CD4-positive, alpha-beta memory T cell (primary cell): Measurements from ENCODE around the gene EPHB4. TPM values are rescaled to one million over a fixed set of nuclear protein-coding genes. Genes with fewer than 3 reads are reported as not detected.
"Not testable (repeated sequence)": the region's sequence is repeated elsewhere in the genome, so short reads cannot be mapped to it uniquely, and the experiment has no call there.

ENCODE experiments used
- CTCF ChIA-PET: fragments of 350-600 bp; sonication (Branson Sonifier 250); formaldehyde crosslinking; loops from one replicate; lab custom pipeline; 2021; ENCODE audit warnings: inconsistent platforms; ENCODE audit not compliant: partially characterized antibody; lab: Charles Lee
- POLR2A ChIA-PET: fragments of 350-600 bp; sonication (Branson Sonifier 250); formaldehyde crosslinking; loops from one replicate; lab custom pipeline; 2021; ENCODE audit not compliant: partially characterized antibody; lab: Charles Lee
- DNase-seq, 5 donors: peaks; one replicate each; pipeline versions ENCODE4 v3.0.0 to v3.0.0-alpha.2; 2020 to 2022; ENCODE audit warnings: mixed read lengths in 1 of 5
- H3K27ac ChIP-seq: one replicate; pipeline ENCODE4 v1.7.0; 2013; ENCODE audit warnings: low read depth, low read length
- H3K27me3 ChIP-seq: 2 replicates; pipeline ENCODE4 v1.7.0; 2013; ENCODE audit warnings: mild to moderate bottlenecking, low read length, moderate library complexity; ENCODE audit not compliant: insufficient read depth
- H3K36me3 ChIP-seq: 2 replicates; pipeline ENCODE4 v1.7.0; 2013; ENCODE audit warnings: mild to moderate bottlenecking, low read length, moderate library complexity; ENCODE audit not compliant: insufficient read depth
- H3K4me1 ChIP-seq: 2 replicates; pipeline ENCODE4 v1.7.0; 2013; ENCODE audit warnings: mild to moderate bottlenecking, low read length, moderate library complexity; ENCODE audit not compliant: insufficient read depth
- H3K4me3 ChIP-seq, 2 donors: one replicate each; pipeline ENCODE4 v1.7.0; 2013; ENCODE audit warnings: low read length in 2 of 2, mild to moderate bottlenecking in 1 of 2
- H3K9me3 ChIP-seq, 2 donors: one replicate each; pipeline ENCODE4 v1.7.0; 2013; ENCODE audit warnings: low read length in 2 of 2, control low read depth in 1 of 2; ENCODE audit not compliant: control insufficient read depth in 1 of 2
- H3K27ac Mint-ChIP-seq, 7 donors: one replicate each; pipeline ENCODE4 v1.8.0; 2020 to 2021; ENCODE audit warnings: mixed read lengths in 7 of 7, mild to moderate bottlenecking in 6 of 7, inconsistent platforms in 3 of 7, moderate library complexity in 3 of 7
- H3K27me3 Mint-ChIP-seq, 2 donors: one replicate each; pipeline ENCODE4 v1.8.0; 2020 to 2021; ENCODE audit warnings: mixed read lengths in 2 of 2
- H3K36me3 Mint-ChIP-seq, 2 donors: one replicate each; pipeline ENCODE4 v1.8.0; 2020 to 2021; ENCODE audit warnings: mixed read lengths in 2 of 2, inconsistent platforms in 1 of 2, mild to moderate bottlenecking in 1 of 2
- H3K4me1 Mint-ChIP-seq, 4 donors: one replicate each; pipeline ENCODE4 v1.8.0; 2020 to 2021; ENCODE audit warnings: mixed read lengths in 4 of 4, mild to moderate bottlenecking in 1 of 4
- H3K4me3 Mint-ChIP-seq, 8 donors: one replicate each; pipeline ENCODE4 v1.8.0; 2020 to 2021; ENCODE audit warnings: mixed read lengths in 8 of 8, mild to moderate bottlenecking in 7 of 8, moderate library complexity in 6 of 8, inconsistent platforms in 3 of 8
- H3K9me3 Mint-ChIP-seq, 8 donors: one replicate each; pipeline ENCODE4 v1.8.0; 2020 to 2021; ENCODE audit warnings: mixed read lengths in 8 of 8, mild to moderate bottlenecking in 5 of 8, inconsistent platforms in 3 of 8, moderate library complexity in 1 of 8
- intact Hi-C: fragments of 100-400 bp; cut with micrococcal nuclease; formaldehyde crosslinking; loops from one replicate; pipeline ENCODE4 v1.15.1; 2023
- polyA plus RNA-seq, 2 donors: library from polyadenylated mRNA; unstranded; fragments of 300-500 nt; fragmentation: Illumina TruSeq; gene quantifications; one replicate each; pipeline ENCODE4 v1.2.3, GENCODE V29; 2021
- total RNA-seq, 2 experiments: library from RNA; stranded (reverse); gene quantifications; one replicate each; pipeline ENCODE4 v1.2.3, GENCODE V29; 2021

Gene EPHB4
- total and polyA plus RNA-seq, 4 experiments from 2014 or later, result 0.08 to 5.2 (median 3.3) TPM; not detected in 1

GRCh38 chr7:100822236-100823139 lies 4.8 kb downstream of the EPHB4 start:
- Mint-ChIP-seq H3K27me3 (peaks cover 16 to 17% of the 10 kb centered on the region in 2 donors), H3K27ac (no peak overlapping the region), H3K4me1 (peaks cover 9 to 14% (median 12%) of the 10 kb centered on the region in 4 donors), H3K9me3 (peaks cover 0 to 6% (median 0%) of the 10 kb centered on the region in 8 donors), H3K36me3 (peaks cover 0 to 7% of the 10 kb centered on the region in 2 donors), H3K4me3 (no peak overlapping the region)
- intact Hi-C loops, result no loop called here
- no peak overlapping the region for H3K4me3 ChIP-seq
- no peak for DNase-seq
- H3K9me3 ChIP-seq, result no peaks in the 10 kb centered on the region
- H3K27me3 ChIP-seq, result no peaks in the 10 kb centered on the region
- CTCF ChIA-PET, result no interaction called here
- POLR2A ChIA-PET, result no interaction called here
- H3K27ac ChIP-seq, result no peak overlapping the region
- no peaks in the 10 kb centered on the region for H3K36me3 ChIP-seq
- H3K4me1 ChIP-seq, result peaks cover under 1% of the 10 kb centered on the region

- Histone ChIP-seq H3K36me3 (no peaks in the 10 kb centered on the region), H3K27ac (no peak overlapping the region), H3K4me1 (no peaks in the 10 kb centered on the region), H3K4me3 (no peak overlapping the region), H3K9me3 (no peaks in the 10 kb centered on the region), H3K27me3 (no peaks in the 10 kb centered on the region)
- ChIA-PET CTCF (no interaction called here), POLR2A (no interaction called here)
- Mint-ChIP-seq H3K4me3 (no peak overlapping the region), H3K9me3 (no peaks in the 10 kb centered on the region), H3K4me1 (no peaks in the 10 kb centered on the region), H3K27ac (no peak overlapping the region), H3K27me3 (peaks cover 3% of the 10 kb centered on the region in 2 donors), H3K36me3 (peaks cover 0 to 3% of the 10 kb centered on the region in 2 donors)
- intact Hi-C loops, result no loop called here
- DNase-seq, result no peak
These were observed 7.7 kb downstream of the EPHB4 start for GRCh38 chr7:100819586-100819985.

- no peak overlapping the region for H3K4me3 ChIP-seq
- H3K27me3 ChIP-seq, result no peaks in the 10 kb centered on the region
- ChIA-PET POLR2A (no interaction called here), CTCF (no interaction called here)
- no peaks in the 10 kb centered on the region for H3K4me1 ChIP-seq
- Mint-ChIP-seq H3K27ac (no peak overlapping the region), H3K4me3 (no peak overlapping the region), H3K9me3 (no peaks in the 10 kb centered on the region), H3K27me3 (peaks cover under 1 to 1% of the 10 kb centered on the region in 2 donors), H3K4me1 (no peaks in the 10 kb centered on the region), H3K36me3 (peaks cover 0 to 3% of the 10 kb centered on the region in 2 donors)
- intact Hi-C loops, result no loop called here
- H3K27ac ChIP-seq, result no peak overlapping the region
- no peaks in the 10 kb centered on the region for H3K36me3 ChIP-seq
- H3K9me3 ChIP-seq, result no peaks in the 10 kb centered on the region
- no peak for DNase-seq
These were observed 8.5 kb downstream of the EPHB4 start for GRCh38 chr7:100818825-100819224.

- Histone ChIP-seq H3K36me3 (no peaks in the 10 kb centered on the region), H3K27me3 (no peaks in the 10 kb centered on the region), H3K4me3 (no peak overlapping the region), H3K27ac (no peak overlapping the region), H3K9me3 (no peaks in the 10 kb centered on the region), H3K4me1 (no peaks in the 10 kb centered on the region)
- CTCF ChIA-PET, result interaction anchor here (0.7 kb wide), 2 partner anchors 36 to 352 kb away, joined by 3 read pairs; no protein-coding TSS in a partner anchor
- H3K27me3 Mint-ChIP-seq, result peaks cover 0 to 1% of the 10 kb centered on the region in 2 donors
- peaks cover 0 to 3% of the 10 kb centered on the region in 2 donors for H3K36me3 Mint-ChIP-seq
- POLR2A ChIA-PET, result no interaction called here
- intact Hi-C loops, result no loop called here
- no peaks in the 10 kb centered on the region for H3K9me3 Mint-ChIP-seq
- H3K4me1 Mint-ChIP-seq, result no peaks in the 10 kb centered on the region
- H3K4me3 Mint-ChIP-seq, result no peak overlapping the region
- no peak overlapping the region for H3K27ac Mint-ChIP-seq
- no peak for DNase-seq
These were observed 9.0 kb downstream of the EPHB4 start for GRCh38 chr7:100818366-100818765.

- POLR2A ChIA-PET, result no interaction called here
- CTCF ChIA-PET, result interaction anchor here (1.7 kb wide), 1 partner anchor 15 kb away, joined by 5 read pairs; no protein-coding TSS in a partner anchor
These were observed 10.2 kb downstream of the EPHB4 start for GRCh38 chr7:100817097-100817496.

GRCh38 chr7:100816515-100816914 lies 10.8 kb downstream of the EPHB4 start:
- H3K4me1 Mint-ChIP-seq, H3K36me3 ChIP-seq, H3K4me3 ChIP-seq, DNase-seq, H3K27me3 Mint-ChIP-seq, H3K4me3 Mint-ChIP-seq, intact Hi-C loops, H3K9me3 Mint-ChIP-seq, H3K27ac ChIP-seq, H3K27me3 ChIP-seq, H3K4me1 ChIP-seq, H3K9me3 ChIP-seq, H3K36me3 Mint-ChIP-seq: not testable (repeated sequence)
- ChIA-PET CTCF (interaction anchor here (1.7 kb wide), 1 partner anchor 15 kb away, joined by 5 read pairs; no protein-coding TSS in a partner anchor), POLR2A (interaction anchor here (0.7 kb wide), 1 partner anchor 23 kb away, joined by 4 read pairs; no protein-coding TSS in a partner anchor)
- peak overlapping the region in 1 of 7 donors; percentile 35 for H3K27ac Mint-ChIP-seq

More at GRCh38 chr7:100817097-100817496, 10.2 kb downstream of the EPHB4 start:
- Mint-ChIP-seq H3K4me1 (peaks cover 0 to 3% (median 0%) of the 10 kb centered on the region in 4 donors), H3K36me3 (peaks cover 0 to 3% of the 10 kb centered on the region in 2 donors), H3K4me3 (no peak overlapping the region), H3K27ac (no peak overlapping the region), H3K27me3 (no peaks in the 10 kb centered on the region), H3K9me3 (no peaks in the 10 kb centered on the region)
- H3K4me3 ChIP-seq, result no peak overlapping the region
- no peak for DNase-seq
- H3K9me3 ChIP-seq, result no peaks in the 10 kb centered on the region
- no peaks in the 10 kb centered on the region for H3K36me3 ChIP-seq
- H3K4me1 ChIP-seq, result no peaks in the 10 kb centered on the region
- H3K27ac ChIP-seq, result no peak overlapping the region
- intact Hi-C loops, result no loop called here
- H3K27me3 ChIP-seq, result no peaks in the 10 kb centered on the region

- Histone ChIP-seq H3K36me3 (no peaks in the 10 kb centered on the region), H3K27me3 (no peaks in the 10 kb centered on the region), H3K4me1 (no peaks in the 10 kb centered on the region), H3K27ac (no peak overlapping the region), H3K9me3 (no peaks in the 10 kb centered on the region), H3K4me3 (no peak overlapping the region)
- POLR2A ChIA-PET, result no interaction called here
- intact Hi-C loops, result no loop called here
- Mint-ChIP-seq H3K9me3 (no peaks in the 10 kb centered on the region), H3K27ac (no peak overlapping the region), H3K36me3 (no peaks in the 10 kb centered on the region), H3K4me3 (no peak overlapping the region), H3K4me1 (peaks cover 0 to 3% (median 0%) of the 10 kb centered on the region in 4 donors), H3K27me3 (no peaks in the 10 kb centered on the region)
- CTCF ChIA-PET, result no interaction called here
- no peak for DNase-seq
These were observed 14.6 kb downstream of the EPHB4 start for GRCh38 chr7:100812729-100813128.
